Neutrophil (primary cell): ENCODE measurements around the gene SH3RF3.

Experiments
- H3K27ac ChIP-seq: fragments of 200-600 bp; sonication (generic); 2 replicates; pipeline ENCODE4 v1.5.1; 2016; ENCODE audit warnings: mild to moderate bottlenecking, moderate library complexity
- H3K27me3 ChIP-seq: fragments of 200-600 bp; sonication (generic); 2 replicates; pipeline ENCODE4 v1.6.0; 2016; ENCODE audit warnings: mild to moderate bottlenecking
- H3K36me3 ChIP-seq: fragments of 200-600 bp; sonication (generic); 2 replicates; pipeline ENCODE4 v1.5.1; 2017
- H3K4me1 ChIP-seq, 2 experiments: fragments of 200-600 bp in 1 of 2; sonication (generic) in 1 of 2; 1 replicate in 1 of 2; 2 replicates in 1 of 2; pipeline versions ENCODE4 v1.5.1 to v1.6.1; 2013 to 2016; ENCODE audit warnings: low read depth in 1 of 2, low read length in 1 of 2, mild to moderate bottlenecking in 1 of 2, moderate library complexity in 1 of 2; ENCODE audit not compliant: control insufficient read depth in 1 of 2, insufficient read depth in 1 of 2
- H3K4me3 ChIP-seq, 2 experiments: fragments of 200-600 bp in 1 of 2; sonication (generic) in 1 of 2; 1 replicate in 1 of 2; 2 replicates in 1 of 2; pipeline ENCODE4 v1.5.1; 2013 to 2016; ENCODE audit warnings: low read depth in 1 of 2, low read length in 1 of 2, mild to moderate bottlenecking in 1 of 2, moderate library complexity in 1 of 2
- H3K9me3 ChIP-seq: fragments of 200-600 bp; sonication (generic); 2 replicates; pipeline ENCODE4 v1.5.1; 2016
- CTCF ChIP-seq: fragments of 200-600 bp; sonication (generic); IDR thresholded peaks from 2 replicates; pipeline ENCODE4 v1.5.1; 2016; ENCODE audit warnings: antibody characterized with exemption

The SH3RF3 gene

GRCh38 chr2:109148117-109148746, 19.2 kb downstream of the SH3RF3 start:
- Histone ChIP-seq H3K27me3 (no peaks in the 10 kb centered on the region), H3K4me1 (no peaks in the 10 kb centered on the region), H3K27ac (no peak overlapping the region)

DNA sequence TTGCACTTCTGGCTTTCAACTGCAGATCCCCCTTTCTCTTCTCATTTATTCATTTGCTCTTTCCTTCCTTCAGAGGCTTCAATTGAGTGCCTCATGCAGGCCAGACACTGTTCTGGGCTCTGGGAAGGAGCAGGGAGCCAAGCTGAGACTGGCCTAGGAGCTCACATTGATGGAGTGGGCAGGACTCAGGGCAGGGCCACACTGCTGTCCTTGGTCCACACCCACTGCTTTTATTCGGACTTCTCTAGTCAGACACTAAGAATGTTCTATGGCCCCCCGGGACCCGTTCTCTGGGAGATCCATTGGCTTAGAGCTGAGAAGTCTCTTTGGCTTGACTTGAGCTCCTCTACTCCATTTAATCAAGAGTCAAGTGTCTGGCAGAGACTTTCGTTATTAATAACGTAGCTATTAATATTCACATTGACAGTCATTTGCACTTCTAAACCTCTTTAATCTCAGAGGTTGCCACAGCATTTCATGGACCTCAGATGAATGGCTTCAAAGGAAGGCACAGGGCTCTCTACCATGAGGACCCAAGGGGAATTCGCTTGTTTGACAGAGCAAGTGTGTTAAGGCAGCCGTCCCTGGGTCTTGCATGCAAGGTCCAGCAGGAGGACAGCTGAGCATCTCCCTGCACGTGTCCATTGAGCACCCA, 20.1 kb downstream of the SH3RF3 start:
- Histone ChIP-seq H3K4me1 (no peaks in the 10 kb centered on the region), H3K4me3 (no peak overlapping the region), H3K36me3 (no peaks in the 10 kb centered on the region), H3K27me3 (no peaks in the 10 kb centered on the region), H3K9me3 (no peaks in the 10 kb centered on the region), H3K27ac (no peak overlapping the region)
- no peak for TF ChIP-seq CTCF

More at GRCh38 chr2:109148117-109148746, 19.2 kb downstream of the SH3RF3 start:
- Histone ChIP-seq H3K9me3 (no peaks in the 10 kb centered on the region), H3K36me3 (no peaks in the 10 kb centered on the region), H3K4me3 (no peak overlapping the region)
- no peak for TF ChIP-seq CTCF

DNA sequence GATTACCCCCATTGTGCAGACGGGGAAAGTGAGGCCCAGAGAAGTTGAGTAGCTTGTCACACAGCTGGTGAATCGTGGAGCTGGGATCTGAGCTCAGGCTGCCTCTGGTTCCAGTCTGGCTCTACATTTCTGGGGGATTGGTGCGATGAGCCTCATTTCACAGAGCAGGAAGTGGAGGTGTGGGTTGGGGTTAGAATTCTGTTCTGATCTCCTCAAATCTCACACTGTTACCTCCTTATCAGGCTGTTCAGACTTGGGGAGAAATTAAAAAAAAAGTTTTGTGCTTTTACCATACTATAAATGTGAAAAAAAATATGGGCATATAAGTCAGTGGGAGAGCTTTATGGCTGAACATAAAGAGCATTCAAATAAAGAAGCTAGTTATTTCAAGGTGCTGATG, 21.6 kb downstream of the SH3RF3 start:
- no peaks in the 10 kb centered on the region for H3K4me1 ChIP-seq
- no peak for TF ChIP-seq CTCF
- H3K36me3 ChIP-seq, result no peaks in the 10 kb centered on the region
- no peaks in the 10 kb centered on the region for H3K9me3 ChIP-seq
- H3K27me3 ChIP-seq, result no peaks in the 10 kb centered on the region
- no peak overlapping the region for H3K27ac ChIP-seq
- H3K4me3 ChIP-seq, result no peak overlapping the region

GRCh38 chr2:109151519-109151918, 22.5 kb downstream of the SH3RF3 start:
- Histone ChIP-seq H3K36me3 (no peaks in the 10 kb centered on the region), H3K4me3 (no peak overlapping the region), H3K9me3 (no peaks in the 10 kb centered on the region), H3K27ac (no peak overlapping the region), H3K4me1 (no peaks in the 10 kb centered on the region), H3K27me3 (no peaks in the 10 kb centered on the region)
- TF ChIP-seq CTCF, result no peak

DNA sequence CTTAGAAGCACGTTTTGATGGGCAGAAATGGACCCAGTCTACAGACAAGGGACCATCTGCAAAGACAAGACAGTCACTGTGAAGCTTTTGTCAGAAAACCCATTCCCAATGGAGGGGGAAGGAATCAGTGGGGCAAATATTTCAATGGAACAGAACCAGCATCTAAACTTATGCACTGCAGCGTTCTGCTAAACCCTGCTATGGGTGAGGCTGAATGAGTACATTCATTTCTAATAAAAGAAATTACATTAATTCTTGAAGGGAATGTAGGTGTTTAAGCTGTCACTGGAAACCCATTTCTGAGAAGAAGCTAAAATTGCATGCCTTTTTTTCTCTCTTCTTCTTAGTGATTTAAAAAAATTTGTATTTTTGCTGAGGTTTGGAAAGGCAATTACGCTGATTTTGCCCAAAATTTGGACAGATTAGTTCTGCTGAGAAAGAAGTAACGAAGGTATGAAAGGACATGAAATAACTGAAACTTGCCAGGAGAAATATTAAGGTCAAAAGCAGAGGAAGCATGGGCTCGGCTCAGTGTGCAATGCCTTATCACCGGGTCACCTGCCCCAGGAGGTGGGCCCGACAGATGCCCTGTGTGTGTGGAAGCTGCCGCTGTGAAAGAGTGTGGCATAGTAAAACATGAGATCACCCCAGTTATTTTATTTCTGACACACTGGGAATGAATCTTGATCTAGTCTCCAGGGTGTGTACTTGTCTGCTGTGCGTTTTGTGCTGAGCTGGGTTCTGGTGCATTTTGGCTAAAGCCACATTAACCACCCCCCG, 24.2 kb downstream of the SH3RF3 start:
- Histone ChIP-seq H3K36me3 (no peaks in the 10 kb centered on the region), H3K4me1 (no peaks in the 10 kb centered on the region), H3K4me3 (no peak overlapping the region), H3K9me3 (no peaks in the 10 kb centered on the region), H3K27ac (no peak overlapping the region), H3K27me3 (no peaks in the 10 kb centered on the region)
- no peak for TF ChIP-seq CTCF
